ENCODE measurements around the gene ACP7.

DNA sequence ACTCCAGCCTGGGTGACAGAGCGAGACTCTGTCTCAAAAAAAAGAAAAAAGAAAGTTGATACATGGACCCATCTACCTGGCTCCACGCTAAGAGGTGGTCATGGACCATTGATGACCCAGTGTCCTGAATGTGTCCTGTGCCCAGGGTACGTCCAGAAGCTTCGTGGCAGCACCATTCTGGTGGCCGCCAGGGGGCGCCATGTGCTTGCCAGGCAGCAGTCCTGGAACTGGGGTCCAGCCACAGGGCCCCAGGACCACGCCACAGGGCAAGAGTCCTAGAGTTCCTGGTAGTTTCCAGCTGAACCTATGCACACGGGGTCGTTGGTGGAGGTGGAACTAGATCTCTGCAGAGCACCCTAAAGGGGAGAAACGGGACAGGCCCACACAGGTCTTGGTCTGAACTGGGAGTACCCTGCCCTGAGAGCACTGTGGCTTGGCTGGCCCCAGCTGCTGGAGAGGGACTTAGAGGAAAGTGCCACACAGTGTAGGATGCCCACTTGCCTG, 31.9 kb upstream of the ACP7 start:
- TF ChIP-seq, protein P1, sequence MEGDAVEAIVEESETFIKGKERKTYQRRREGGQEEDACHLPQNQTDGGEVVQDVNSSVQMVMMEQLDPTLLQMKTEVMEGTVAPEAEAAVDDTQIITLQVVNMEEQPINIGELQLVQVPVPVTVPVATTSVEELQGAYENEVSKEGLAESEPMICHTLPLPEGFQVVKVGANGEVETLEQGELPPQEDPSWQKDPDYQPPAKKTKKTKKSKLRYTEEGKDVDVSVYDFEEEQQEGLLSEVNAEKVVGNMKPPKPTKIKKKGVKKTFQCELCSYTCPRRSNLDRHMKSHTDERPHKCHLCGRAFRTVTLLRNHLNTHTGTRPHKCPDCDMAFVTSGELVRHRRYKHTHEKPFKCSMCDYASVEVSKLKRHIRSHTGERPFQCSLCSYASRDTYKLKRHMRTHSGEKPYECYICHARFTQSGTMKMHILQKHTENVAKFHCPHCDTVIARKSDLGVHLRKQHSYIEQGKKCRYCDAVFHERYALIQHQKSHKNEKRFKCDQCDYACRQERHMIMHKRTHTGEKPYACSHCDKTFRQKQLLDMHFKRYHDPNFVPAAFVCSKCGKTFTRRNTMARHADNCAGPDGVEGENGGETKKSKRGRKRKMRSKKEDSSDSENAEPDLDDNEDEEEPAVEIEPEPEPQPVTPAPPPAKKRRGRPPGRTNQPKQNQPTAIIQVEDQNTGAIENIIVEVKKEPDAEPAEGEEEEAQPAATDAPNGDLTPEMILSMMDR (conservative IDR thresholded peaks at IDR 0.05): peak; percentile 96
- TF ChIP-seq EZH2 (IDR thresholded peaks at IDR 0.05; ENCODE audit: low read depth): no peak

Measured in PC-9 (cell line).